Heart right ventricle (tissue), 16 donors: ENCODE measurements around the gene SLAMF7. TPM values are rescaled to one million over a fixed set of nuclear protein-coding genes. Genes with fewer than 3 reads are reported as not detected.

Source experiments
- ATAC-seq, 8 donors: fragments of 200-7000 bp; cut with Tn5 transposase; one replicate each; pipeline ENCODE4 v1.9.1; 2020; ENCODE audit warnings: mild to moderate bottlenecking in 8 of 8, moderate library complexity in 8 of 8, moderate number of reproducible peaks in 1 of 8
- DNase-seq, 2 donors: peaks; one replicate each; pipeline ENCODE4 v3.0.0-alpha.2; 2020
- H3K27ac ChIP-seq, 10 donors: fragments of 200-600 bp; sonication (generic) in 2 of 10; one replicate each; pipeline versions ENCODE4 v1.5.0 to v1.8.0; 2020 to 2022; ENCODE audit warnings: mild to moderate bottlenecking in 3 of 10
- H3K27me3 ChIP-seq, 7 donors: fragments of 200-600 bp; one replicate each; pipeline ENCODE4 v1.8.0; 2021 to 2022; ENCODE audit warnings: mild to moderate bottlenecking in 2 of 7
- H3K36me3 ChIP-seq, 9 donors: fragments of 200-600 bp; sonication (generic) in 1 of 9; one replicate each; pipeline versions ENCODE4 v1.5.0 to v1.8.0; 2020 to 2022; ENCODE audit warnings: mild to moderate bottlenecking in 2 of 9
- H3K4me1 ChIP-seq, 9 donors: fragments of 200-600 bp; sonication (generic) in 1 of 9; one replicate each; pipeline versions ENCODE4 v1.5.0 to v1.8.0; 2020 to 2022; ENCODE audit warnings: mild to moderate bottlenecking in 4 of 9
- H3K4me3 ChIP-seq, 10 donors: fragments of 200-600 bp; sonication (generic) in 2 of 10; one replicate each; pipeline versions ENCODE4 v1.5.0 to v1.8.0; 2020 to 2022; ENCODE audit warnings: mild to moderate bottlenecking in 7 of 10, moderate library complexity in 2 of 10
- H3K9me3 ChIP-seq, 11 donors: fragments of 200-600 bp in 10 of 11; sonication (generic) in 2 of 11; one replicate each; pipeline versions ENCODE4 v1.5.0 to v1.8.0; 2013 to 2022; ENCODE audit warnings: mild to moderate bottlenecking in 2 of 11, control low read depth in 1 of 11, moderate library complexity in 1 of 11
- CTCF ChIP-seq, 9 donors: fragments of 200-600 bp; sonication (generic) in 2 of 9; IDR thresholded peaks; one replicate each; pipeline versions ENCODE4 v1.5.0 to v1.8.0; 2021 to 2022; ENCODE audit warnings: antibody characterized with exemption in 9 of 9, mild to moderate bottlenecking in 5 of 9, moderate library complexity in 1 of 9
- WGBS, 2 donors: extraction: QIAGEN DNeasy Blood & Tissue Kit; methylation state at CpG; one replicate each; pipeline ENCODE4 v1.1.7; 2013; ENCODE audit warnings: inconsistent platforms in 1 of 2; 5-methylcytosine and 5-hydroxymethylcytosine counted together
- intact Hi-C, 10 donors: fragments of 100-400 bp; cut with DNase I; formaldehyde crosslinking; loops; one replicate each; pipeline versions ENCODE4 v1.11.1 to v1.14.2; 2022
- polyA plus RNA-seq, 2 donors: library from polyadenylated mRNA; stranded (reverse); fragments of 200-250 nt; gene quantifications; one replicate each; pipeline ENCODE4 v1.2.3, GENCODE V29; 2013
- total RNA-seq, 10 donors: library from RNA; stranded (reverse); fragmentation: NEBNext Ultra II Directional in 3 of 10; extraction: Animal tissue kit (Norgen Biotek cat#: 25700) in 3 of 10; gene quantifications; one replicate each; pipeline versions ENCODE4 v1.2.1 to v1.2.4, GENCODE V29; 2021 to 2023
- donor health status: Arrhythmogenic right ventricular cardiomyopathy.
- donor health status: ischemic (EF 13 %, LVEDD 7.1; RV severe dilation, severe dysfunction).
- donor health status: healthy with polysubstance abuse.
- donor health status: DM: no; HTN: yes; CAD: no.
- donor health status: DM: no; HTN: no; CAD: no.
- donor health status: ischemic (EF 25% LVEDD 6.9; RV normal size, moderate dysfunction).
- donor health status: ischemic (EF 25% LVEDD 5.7; RV mildly dilated, moderate dysfunction).
- donor health status: healthy.
- donor health status: DM: yes; HTN: yes; CAD: no.
- donor health status: Ischemic cardiomyopathy.
- donor health status: ischemic (EF 35%, LVEDD 5.7; RV mildly dilated, moderate dysfunction).
- donor health status: nonischemic (EF 11% LVEDD 7.7; RV severe dilation, severe dysfunction).
- donor health status: DM: yes; HTN: yes; CAD: no.
- donor health status: PGD.
- donor health status: ischemic (EF 29% LVEDD 5.4; RV normal size, mild dysfunction).
- donor health status: nonischemic (EF 23%, LVEDD 6.1; RV moderate dilation, normal function).

The SLAMF7 gene
- total and polyA plus RNA-seq, 12 donors: 0.11 to 19.4 (median 0.28) TPM

- ATAC-seq (no peak), DNase-seq (no peak)
- intact Hi-C loops: no loop called here
Observed at GRCh38 chr1:160731990-160732389, 7.1 kb upstream of the SLAMF7 start.

GRCh38 chr1:160733898-160734297 is 5.1 kb upstream of the SLAMF7 start:
- peaks cover 0 to 13% (median 0%) of the 10 kb centered on the region in 7 donors for H3K27me3 ChIP-seq
- H3K4me1 ChIP-seq: peaks cover 0 to 22% (median 0%) of the 10 kb centered on the region in 9 donors
- no peak for DNase-seq
- H3K4me3 ChIP-seq: no peak overlapping the region
- peak overlapping the region in 1 of 10 donors; percentile 49 for H3K27ac ChIP-seq
- no peak for ATAC-seq
- peaks cover 0 to 24% (median 0%) of the 10 kb centered on the region in 11 donors for H3K9me3 ChIP-seq
- no peaks in the 10 kb centered on the region for H3K36me3 ChIP-seq
- intact Hi-C loops: no loop called here
- no peak for TF ChIP-seq CTCF (IDR thresholded peaks at IDR 0.05)

More at GRCh38 chr1:160731990-160732389, 7.1 kb upstream of the SLAMF7 start:
- H3K9me3 ChIP-seq: peaks cover 0 to 18% (median 0%) of the 10 kb centered on the region in 11 donors
- H3K36me3 ChIP-seq: no peaks in the 10 kb centered on the region
- H3K4me3 ChIP-seq: no peak overlapping the region
- H3K27ac ChIP-seq: no peak overlapping the region
- TF ChIP-seq CTCF (IDR thresholded peaks at IDR 0.05): no peak
- peaks cover 0 to 14% (median 0%) of the 10 kb centered on the region in 7 donors for H3K27me3 ChIP-seq
- peaks cover 0 to 21% (median 0%) of the 10 kb centered on the region in 9 donors for H3K4me1 ChIP-seq
- WGBS, 2 donors: 79 to 81% methylated on average over 1 of the region's 1 CpG

GRCh38 chr1:160734301-160734700 is 4.7 kb upstream of the SLAMF7 start:
- Histone ChIP-seq H3K9me3 (peaks cover 0 to 24% (median 0%) of the 10 kb centered on the region in 11 donors), H3K36me3 (no peaks in the 10 kb centered on the region), H3K27ac (peak overlapping the region in 1 of 10 donors; percentile 49), H3K4me1 (peaks cover 0 to 26% (median 0%) of the 10 kb centered on the region in 9 donors), H3K4me3 (no peak overlapping the region), H3K27me3 (peaks cover 0 to 9% (median 0%) of the 10 kb centered on the region in 7 donors)
- ATAC-seq (no peak), DNase-seq (no peak)
- intact Hi-C loops: no loop called here
- TF ChIP-seq CTCF (IDR thresholded peaks at IDR 0.05): no peak

- peaks cover 0 to 6% (median 0%) of the 10 kb centered on the region in 7 donors for H3K27me3 ChIP-seq
- DNase-seq: no peak
- H3K4me3 ChIP-seq: no peak overlapping the region
- 91% methylated on average over 2 of the region's 2 CpGs for WGBS, 2 donors
- peak overlapping the region in 1 of 10 donors; percentile 79 for H3K27ac ChIP-seq
- H3K36me3 ChIP-seq: no peaks in the 10 kb centered on the region
- no peak for TF ChIP-seq CTCF (IDR thresholded peaks at IDR 0.05)
- no peak for ATAC-seq
- peaks cover 0 to 24% (median 0%) of the 10 kb centered on the region in 11 donors for H3K9me3 ChIP-seq
- peaks cover 0 to 40% (median 0%) of the 10 kb centered on the region in 9 donors for H3K4me1 ChIP-seq
- intact Hi-C loops: no loop called here
Observed at GRCh38 chr1:160738271-160738670, 776 bp upstream of the SLAMF7 start.
